Hepatocyte (in vitro differentiated cells): ENCODE results near the gene TEX48. TPM values are rescaled to one million over a fixed set of nuclear protein-coding genes. Genes with fewer than 3 reads are reported as not detected.

Source experiments
- DNase-seq: peaks from one replicate; pipeline ENCODE4 v3.0.0-alpha.2; 2016; ENCODE audit warnings: low spot score
- H2AFZ ChIP-seq: fragments of 200-600 bp; sonication (generic); 2 replicates; pipeline ENCODE4 v1.6.0; 2016; ENCODE audit warnings: antibody characterized with exemption, mild to moderate bottlenecking
- H3K27ac ChIP-seq: fragments of 200-600 bp; sonication (generic); 2 replicates; pipeline ENCODE4 v1.5.1; 2016; ENCODE audit warnings: mild to moderate bottlenecking
- H3K27me3 ChIP-seq: fragments of 200-600 bp; sonication (generic); 2 replicates; pipeline ENCODE4 v1.6.1; 2016
- H3K36me3 ChIP-seq: fragments of 200-600 bp; sonication (generic); replicated peaks from 2 replicates; pipeline ENCODE4 v1.5.1; 2016; ENCODE audit warnings: low read depth; ENCODE audit not compliant: insufficient read depth
- H3K4me1 ChIP-seq: fragments of 200-600 bp; sonication (generic); 2 replicates; pipeline ENCODE4 v1.5.1; 2016; ENCODE audit warnings: mild to moderate bottlenecking, moderate library complexity; ENCODE audit not compliant: insufficient read depth
- H3K4me2 ChIP-seq: fragments of 200-600 bp; sonication (generic); 2 replicates; pipeline ENCODE4 v1.6.0; 2016
- H3K4me3 ChIP-seq: fragments of 200-600 bp; sonication (generic); 2 replicates; pipeline ENCODE4 v1.5.1; 2016; ENCODE audit warnings: mild to moderate bottlenecking
- H3K79me2 ChIP-seq: fragments of 200-600 bp; sonication (generic); 2 replicates; pipeline ENCODE4 v1.6.0; 2017; ENCODE audit warnings: mild to moderate bottlenecking
- H3K9me2 ChIP-seq: fragments of 200-600 bp; sonication (generic); replicated peaks from 2 replicates; pipeline ENCODE4 v1.6.0; 2017; ENCODE audit warnings: mild to moderate bottlenecking; ENCODE audit not compliant: insufficient read depth
- H3K9me3 ChIP-seq: fragments of 200-600 bp; sonication (generic); 2 replicates; pipeline ENCODE4 v1.5.1; 2016; ENCODE audit warnings: low read depth, mild to moderate bottlenecking
- H4K20me1 ChIP-seq: fragments of 200-600 bp; sonication (generic); 2 replicates; pipeline ENCODE4 v1.6.0; 2016; ENCODE audit warnings: mild to moderate bottlenecking; ENCODE audit not compliant: insufficient read depth, poor library complexity, severe bottlenecking
- CTCF ChIP-seq: fragments of 200-600 bp; sonication (generic); IDR thresholded peaks from 2 replicates; pipeline ENCODE4 v1.5.1; 2016; ENCODE audit warnings: antibody characterized with exemption, mild to moderate bottlenecking; ENCODE audit not compliant: poor library complexity
- EZH2 ChIP-seq: fragments of 200-600 bp; sonication (generic); IDR thresholded peaks from 2 replicates; pipeline ENCODE4 v1.6.1; 2016; ENCODE audit warnings: antibody characterized with exemption, mild to moderate bottlenecking, borderline replicate concordance
- EZH2phosphoT487 ChIP-seq: fragments of 200-600 bp; sonication (generic); IDR thresholded peaks from one replicate; pipeline ENCODE4 v1.6.1; 2018; ENCODE audit warnings: antibody characterized with exemption, mild to moderate bottlenecking, low read depth, moderate library complexity; ENCODE audit not compliant: unreplicated experiment, severe bottlenecking
- WGBS: methylation state at CpG from one replicate; pipeline ENCODE4 v1.1.6; 2016; ENCODE audit warnings: low lambda C conversion rate; ENCODE audit errors: missing lambda C conversion rate; 5-methylcytosine and 5-hydroxymethylcytosine counted together
- polyA plus RNA-seq: library from polyadenylated mRNA; unstranded; fragments of >200 nt; fragmentation: Nextera tagmentation; extraction: Ambion mirVana; gene quantifications from 2 replicates; pipeline ENCODE4 v1.2.1, GENCODE V29; 2016
- total RNA-seq: library from RNA; depleted of rRNA; stranded (reverse); fragments of >200 nt; gene quantifications from 2 replicates; pipeline ENCODE4 v1.2.3, GENCODE V29; 2014

Gene TEX48
- total and polyA plus RNA-seq, 2 experiments from 2014 or later: not detected

GRCh38 chr9:114720086-114720676, 38.2 kb upstream of the TEX48 start:
- H3K4me3 ChIP-seq: no peak overlapping the region
- H3K9me2 ChIP-seq: no peaks in the 10 kb centered on the region
- no peaks in the 10 kb centered on the region for H4K20me1 ChIP-seq
- no peak for TF ChIP-seq EZH2
- no peak for TF ChIP-seq CTCF
- TF ChIP-seq EZH2phosphoT487: no peak
- no peak for DNase-seq
- no peaks in the 10 kb centered on the region for H3K36me3 ChIP-seq
- 61% methylated on average over 3 of the region's 3 CpGs for WGBS
- peaks cover 5% of the 10 kb centered on the region for H3K4me1 ChIP-seq
- no peaks in the 10 kb centered on the region for H3K9me3 ChIP-seq
- no peak overlapping the region for H2AFZ ChIP-seq
- no peak overlapping the region for H3K27ac ChIP-seq
- no peak overlapping the region for H3K4me2 ChIP-seq
- H3K79me2 ChIP-seq: no peaks in the 10 kb centered on the region
- H3K27me3 ChIP-seq: no peaks in the 10 kb centered on the region

GRCh38 chr9:114719290-114719689, 37.3 kb upstream of the TEX48 start:
- Histone ChIP-seq H3K4me2 (no peak overlapping the region), H3K27me3 (no peaks in the 10 kb centered on the region), H3K4me3 (no peak overlapping the region), H3K9me2 (no peaks in the 10 kb centered on the region), H4K20me1 (no peaks in the 10 kb centered on the region), H3K27ac (no peak overlapping the region), H3K36me3 (no peaks in the 10 kb centered on the region), H3K9me3 (no peaks in the 10 kb centered on the region), H3K4me1 (peaks cover 5% of the 10 kb centered on the region), H3K79me2 (no peaks in the 10 kb centered on the region), H2AFZ (no peak overlapping the region)
- TF ChIP-seq EZH2 (no peak), CTCF (no peak), EZH2phosphoT487 (no peak)
- DNase-seq: no peak
- WGBS: 91% methylated on average over 4 of the region's 4 CpGs

- WGBS: 75% methylated on average over 8 of the region's 8 CpGs
Observed at GRCh38 chr9:114718801-114719221, 36.8 kb upstream of the TEX48 start.

More at GRCh38 chr9:114718801-114719221, 36.8 kb upstream of the TEX48 start:
- H3K27ac ChIP-seq: no peak overlapping the region
- no peaks in the 10 kb centered on the region for H3K9me2 ChIP-seq
- no peaks in the 10 kb centered on the region for H3K36me3 ChIP-seq
- no peak overlapping the region for H3K4me2 ChIP-seq
- no peak overlapping the region for H3K4me3 ChIP-seq
- H3K4me1 ChIP-seq: peaks cover 5% of the 10 kb centered on the region
- no peaks in the 10 kb centered on the region for H3K27me3 ChIP-seq
- TF ChIP-seq EZH2phosphoT487 (no peak), CTCF (no peak)
- no peaks in the 10 kb centered on the region for H3K9me3 ChIP-seq
- peak; percentile 28 for DNase-seq
- no peaks in the 10 kb centered on the region for H4K20me1 ChIP-seq
- H2AFZ ChIP-seq: no peak overlapping the region
- H3K79me2 ChIP-seq: no peaks in the 10 kb centered on the region
